HG03520 (cell line): Measurements from ENCODE around the gene SSRP1.

ENCODE experiments used
- ATAC-seq: cut with Tn5 transposase; IDR thresholded peaks from one replicate; pipeline ENCODE4 v1.9.1; 2021; ENCODE audit warnings: mild to moderate bottlenecking, moderate library complexity; ENCODE audit not compliant: unreplicated experiment

Gene SSRP1

DNA sequence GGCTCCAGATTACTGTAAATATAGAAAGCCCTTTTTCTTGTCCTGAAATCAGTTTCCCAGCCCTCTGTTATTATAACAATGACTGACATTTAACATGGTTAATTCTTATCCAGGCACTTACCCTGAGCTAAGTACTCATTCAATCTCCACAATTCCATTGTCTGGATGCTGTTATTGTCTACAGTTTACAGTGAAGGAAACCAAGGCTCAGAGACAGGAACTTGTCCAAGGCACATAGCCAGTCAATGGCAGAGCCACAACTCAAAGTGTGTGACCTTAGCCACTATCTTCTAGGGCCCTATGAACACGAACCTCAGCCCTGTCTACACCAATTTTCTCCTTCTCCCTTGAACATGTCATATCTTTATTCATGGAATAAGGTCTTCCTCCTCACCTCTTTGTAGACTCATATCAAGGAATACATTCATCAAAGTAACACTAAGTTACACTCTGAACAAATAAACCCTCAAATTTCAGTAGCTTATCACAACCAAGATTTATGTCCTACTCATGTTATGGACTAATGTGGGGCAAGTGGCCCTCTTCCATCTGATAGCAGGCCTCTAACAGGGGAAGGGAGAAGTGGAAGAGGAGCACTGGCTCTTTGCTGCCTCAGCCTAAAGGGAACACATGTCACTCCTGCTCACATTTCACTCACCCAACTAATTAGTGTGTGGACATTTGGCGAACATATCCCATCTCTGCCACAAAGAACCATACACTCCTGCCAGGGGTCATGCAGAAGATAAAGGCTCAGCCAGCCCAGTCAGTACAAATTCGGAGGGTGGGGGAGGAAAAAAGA is 59.3 kb downstream of the SSRP1 start:
- no peak for ATAC-seq
